HuH-7.5 (cell line): Measurements from ENCODE around the gene TIMM8B.
"Not testable (repeated sequence)": the region's sequence is repeated elsewhere in the genome, so short reads cannot be mapped to it uniquely, and the experiment has no call there.

Source experiments
- DNase-seq: peaks from one replicate; pipeline ENCODE4 v3.0.0; 2011; ENCODE audit warnings: low spot score

Gene TIMM8B

GRCh38 chr11:112086422-112087191 lies at the start of gene TIMM8B, which contains the start of gene SDHD:
TSS of gene TIMM8B (minus strand) at chr11:112086756. CDS start at chr11:112086723, 33 bp downstream.
TSS of gene SDHD (plus strand) at chr11:112086873. CDS start at chr11:112086908, 35 bp downstream.
- DNase-seq, result peak; percentile 65

GRCh38 chr11:112134473-112134872 lies 47.9 kb upstream of the TIMM8B start:
- no peak for DNase-seq

- no peak for DNase-seq
These were observed 46.2 kb upstream of the TIMM8B start for GRCh38 chr11:112132737-112133136.

- DNase-seq, result no peak
These were observed 43.1 kb upstream of the TIMM8B start for GRCh38 chr11:112129656-112130055.

- DNase-seq, result no peak
These were observed 42.0 kb upstream of the TIMM8B start for GRCh38 chr11:112128483-112129121.

- no peak for DNase-seq
These were observed 40.5 kb upstream of the TIMM8B start for GRCh38 chr11:112127056-112127455.

GRCh38 chr11:112123129-112123528 lies 36.6 kb upstream of the TIMM8B start:
- DNase-seq, result no peak

GRCh38 chr11:112121981-112122615 lies 35.5 kb upstream of the TIMM8B start:
- no peak for DNase-seq

- DNase-seq, result no peak
These were observed 31.6 kb upstream of the TIMM8B start for GRCh38 chr11:112118176-112118575.

- no peak for DNase-seq
These were observed 28.8 kb upstream of the TIMM8B start for GRCh38 chr11:112115386-112115785.

- DNase-seq, result no peak
These were observed 27.9 kb upstream of the TIMM8B start for GRCh38 chr11:112114460-112114859.

- DNase-seq, result peak; percentile 22
These were observed 27.2 kb upstream of the TIMM8B start for GRCh38 chr11:112113539-112114457.

- no peak for DNase-seq
These were observed 19.5 kb upstream of the TIMM8B start for GRCh38 chr11:112106070-112106469.

GRCh38 chr11:112103446-112103845 lies 16.9 kb upstream of the TIMM8B start:
- no peak for DNase-seq

- DNase-seq, result no peak
These were observed 13.9 kb upstream of the TIMM8B start for GRCh38 chr11:112100462-112100861.

GRCh38 chr11:112097734-112098528 lies 11.4 kb upstream of the TIMM8B start:
- DNase-seq, result no peak

- DNase-seq, result no peak
These were observed 9.6 kb upstream of the TIMM8B start for GRCh38 chr11:112096194-112096593.

- DNase-seq, result not testable (repeated sequence)
These were observed 8.7 kb upstream of the TIMM8B start for GRCh38 chr11:112095302-112095701.

GRCh38 chr11:112087212-112087611 lies 656 bp upstream of the TIMM8B start:
- no peak for DNase-seq

- no peak for DNase-seq
These were observed 634 bp downstream of the TIMM8B start for GRCh38 chr11:112085822-112086421.

GRCh38 chr11:112082729-112083128 lies 3.8 kb downstream of the TIMM8B start:
- DNase-seq, result no peak
